ENCODE data around the gene LHFPL2. TPM values are rescaled to one million over a fixed set of nuclear protein-coding genes. Genes with fewer than 3 reads are reported as not detected.

LHFPL2 gene
- total and polyA plus RNA-seq, 2 of the 4 experiments (the other 2 are of a cell fraction), result 6.5 to 11.3 TPM

DNA sequence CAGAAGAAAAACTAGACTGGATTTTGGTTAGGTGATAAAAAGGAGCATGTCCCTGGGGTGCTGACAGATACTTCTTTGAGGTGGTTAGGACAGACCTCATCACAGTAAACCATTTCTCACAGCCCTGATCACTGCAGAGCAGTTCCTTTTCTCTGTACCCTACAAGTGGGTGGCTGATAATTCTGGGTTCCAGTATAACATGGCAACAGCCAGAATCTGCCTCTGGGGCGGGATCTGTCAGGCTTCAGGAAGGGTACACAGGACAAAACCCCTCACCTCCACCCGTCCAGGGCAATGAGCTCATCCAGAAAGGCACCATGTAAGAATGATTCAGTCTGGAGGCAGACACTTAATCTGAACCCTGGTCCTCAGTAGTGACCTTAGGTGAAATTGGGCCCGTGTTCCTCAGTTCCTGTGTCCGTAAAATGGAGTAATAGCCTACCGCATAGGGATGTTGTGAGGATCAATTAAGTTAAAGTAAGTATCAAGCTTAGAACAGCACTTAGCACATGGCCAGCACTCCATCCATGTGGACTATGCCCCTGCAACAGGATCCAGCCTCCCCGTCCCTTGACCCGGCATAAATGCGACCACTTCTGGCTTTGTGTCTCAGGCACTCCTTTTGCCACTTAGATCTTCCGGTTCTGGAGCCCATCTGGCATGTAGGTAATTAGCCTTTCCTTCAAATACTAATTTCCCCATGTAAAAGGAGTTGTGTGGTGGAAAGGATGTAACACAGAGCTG is 129.2 kb downstream of the LHFPL2 start:
- Histone ChIP-seq H3K4me3 (ENCODE audit: insufficient read depth, low read depth, low read length) (no peak overlapping the region), H3K18ac (ENCODE audit: low read depth, low read length) (peak overlapping the region; percentile 91), H3K56ac (ENCODE audit: extremely low read depth, insufficient read depth, low read length) (peak overlapping the region; percentile 75; the same call in 1 of the 2 replicates), H3K36me3 (ENCODE audit: control insufficient read depth, insufficient read depth, low read length) (peaks cover 4% of the 10 kb centered on the region; the same call in 1 of the 2 replicates), H2BK5ac (ENCODE audit: low read depth, low read length, poor library complexity, severe bottlenecking) (peak overlapping the region; percentile 80), H2AK9ac (replicated peaks; ENCODE audit: low read depth, low read length, poor library complexity) (peak overlapping the region; percentile 75), H3K4me1 (ENCODE audit: control insufficient read depth, insufficient read depth, low read length) (peaks cover 19% of the 10 kb centered on the region), H3K4me2 (ENCODE audit: low read depth, low read length) (peak overlapping the region; percentile 39; the same call in 1 of the 2 replicates), H3K79me1 (ENCODE audit: low read depth in 1 of 2, low read length in 2 of 2) (peaks cover 17 to 44% of the 10 kb centered on the region in 2 experiments), H4K5ac (ENCODE audit: low read depth, low read length) (peak overlapping the region; percentile 80), H4K8ac (ENCODE audit: low read depth in 2 of 2, low read length in 2 of 2) (peak overlapping the region; percentile 64 to 74; a peak in 3 of 4 replicates), H3K27me3 (ENCODE audit: control insufficient read depth, insufficient read depth, low read length) (no peaks in the 10 kb centered on the region), H2BK20ac (ENCODE audit: low read depth, low read length) (peak overlapping the region; percentile 91), H3K9me3 (ENCODE audit: control insufficient read depth, insufficient read depth, low read length) (no peaks in the 10 kb centered on the region), H3K27ac (ENCODE audit: insufficient read depth, low read length) (peak overlapping the region; percentile 82), H2AFZ (replicated peaks; ENCODE audit: low read length, poor library complexity) (peak overlapping the region; percentile 55), H3K14ac (replicated peaks; ENCODE audit: low read depth, low read length) (peak overlapping the region; percentile 84), H4K91ac (ENCODE audit: insufficient read depth, low read depth, low read length) (peak overlapping the region; percentile 89), H3K23ac (ENCODE audit: low read depth, low read length) (peak overlapping the region; percentile 82), H3K4ac (ENCODE audit: low read depth, low read length) (peak overlapping the region; percentile 91), H2AK5ac (ENCODE audit: low read depth, low read length) (peak overlapping the region; percentile 90), H2BK15ac (ENCODE audit: low read depth, low read length) (peak overlapping the region; percentile 73), H4K20me1 (ENCODE audit: insufficient read depth, low read length) (peaks cover 9% of the 10 kb centered on the region; the same call in 1 of the 2 replicates), H2BK120ac (ENCODE audit: low read depth, low read length) (peak overlapping the region; percentile 85), H3K9ac (ENCODE audit: low read depth, low read length) (peak overlapping the region; percentile 38), H3K9me1 (ENCODE audit: insufficient read depth, low read length) (peaks cover 15% of the 10 kb centered on the region)
- dilution Hi-C loops (cut with HindIII; ENCODE audit: low sequenced_read_pairs, unreplicated experiment), result no loop called here
- in situ Hi-C loops (cut with MboI; ENCODE audit: low sequenced_read_pairs), result no loop called here
- no TSS peak for BruUV-seq (replicated peaks)
- ATAC-seq (ENCODE audit: low read depth) (peak; percentile 9), DNase-seq (no peak)
- ChIA-PET CTCF (no interaction called here), POLR2A (ENCODE audit: unreplicated experiment) (no interaction called here)
- TF ChIP-seq RAD21 (IDR thresholded peaks at IDR 0.05; ENCODE audit: low read length) (no peak), RCOR1 (IDR thresholded peaks at IDR 0.05; ENCODE audit: insufficient replicate concordance, low read length) (no peak), MXI1 (IDR thresholded peaks at IDR 0.05; ENCODE audit: borderline replicate concordance, low read depth, low read length) (no peak)
- TF ChIP-seq, protein P1, sequence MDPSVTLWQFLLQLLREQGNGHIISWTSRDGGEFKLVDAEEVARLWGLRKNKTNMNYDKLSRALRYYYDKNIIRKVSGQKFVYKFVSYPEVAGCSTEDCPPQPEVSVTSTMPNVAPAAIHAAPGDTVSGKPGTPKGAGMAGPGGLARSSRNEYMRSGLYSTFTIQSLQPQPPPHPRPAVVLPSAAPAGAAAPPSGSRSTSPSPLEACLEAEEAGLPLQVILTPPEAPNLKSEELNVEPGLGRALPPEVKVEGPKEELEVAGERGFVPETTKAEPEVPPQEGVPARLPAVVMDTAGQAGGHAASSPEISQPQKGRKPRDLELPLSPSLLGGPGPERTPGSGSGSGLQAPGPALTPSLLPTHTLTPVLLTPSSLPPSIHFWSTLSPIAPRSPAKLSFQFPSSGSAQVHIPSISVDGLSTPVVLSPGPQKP (IDR thresholded peaks at IDR 0.05; ENCODE audit: borderline replicate concordance, low read depth, low read length), result no peak
- TF ChIP-seq, protein P2, sequence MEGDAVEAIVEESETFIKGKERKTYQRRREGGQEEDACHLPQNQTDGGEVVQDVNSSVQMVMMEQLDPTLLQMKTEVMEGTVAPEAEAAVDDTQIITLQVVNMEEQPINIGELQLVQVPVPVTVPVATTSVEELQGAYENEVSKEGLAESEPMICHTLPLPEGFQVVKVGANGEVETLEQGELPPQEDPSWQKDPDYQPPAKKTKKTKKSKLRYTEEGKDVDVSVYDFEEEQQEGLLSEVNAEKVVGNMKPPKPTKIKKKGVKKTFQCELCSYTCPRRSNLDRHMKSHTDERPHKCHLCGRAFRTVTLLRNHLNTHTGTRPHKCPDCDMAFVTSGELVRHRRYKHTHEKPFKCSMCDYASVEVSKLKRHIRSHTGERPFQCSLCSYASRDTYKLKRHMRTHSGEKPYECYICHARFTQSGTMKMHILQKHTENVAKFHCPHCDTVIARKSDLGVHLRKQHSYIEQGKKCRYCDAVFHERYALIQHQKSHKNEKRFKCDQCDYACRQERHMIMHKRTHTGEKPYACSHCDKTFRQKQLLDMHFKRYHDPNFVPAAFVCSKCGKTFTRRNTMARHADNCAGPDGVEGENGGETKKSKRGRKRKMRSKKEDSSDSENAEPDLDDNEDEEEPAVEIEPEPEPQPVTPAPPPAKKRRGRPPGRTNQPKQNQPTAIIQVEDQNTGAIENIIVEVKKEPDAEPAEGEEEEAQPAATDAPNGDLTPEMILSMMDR (conservative IDR thresholded peaks at IDR 0.05; ENCODE audit: low read depth, low read length), result no peak
- no CpG with 5 or more reads among the region's 9 CpGs for WGBS, 2 experiments (ENCODE audit: extremely low coverage in 2 of 2, insufficient read length in 1 of 2)
- intact Hi-C loops (cut with micrococcal nuclease), result no loop called here

Data from IMR-90 (cell line).